K562 (cell line): Measurements from ENCODE around the gene ILF3. TPM values are rescaled to one million over a fixed set of nuclear protein-coding genes. Genes with fewer than 3 reads are reported as not detected.

Experiments
- EWSR1 ChIP-seq: fragments of 450-650 bp; IDR thresholded peaks from 2 replicates; pipeline ENCODE4 v1.6.1; 2018; ENCODE audit warnings: borderline replicate concordance, mild to moderate bottlenecking, low read depth, moderate library complexity; ENCODE audit not compliant: partially characterized antibody
- FOXJ3 ChIP-seq: sonication (generic); formaldehyde crosslinking; IDR thresholded peaks from 2 replicates; pipeline ENCODE4 v1.4.0; 2020; ENCODE audit warnings: mild to moderate bottlenecking, missing genetic modification reagents
- KAT2B ChIP-seq: IDR thresholded peaks from one replicate; pipeline ENCODE4 v1.6.1; 2012; ENCODE audit warnings: low read depth, mild to moderate bottlenecking, control low read depth, inconsistent platforms, low read length, moderate library complexity
- MAFG ChIP-seq: fragments of 450-650 bp; conservative IDR thresholded peaks from 2 replicates; pipeline ENCODE4 v1.6.1; 2016; ENCODE audit warnings: missing genetic modification characterization, missing compliant biosample characterization
- MYNN ChIP-seq, 2 experiments: sonication (generic); formaldehyde crosslinking in 1 of 2; IDR thresholded peaks; 2 replicates each; pipeline versions ENCODE4 v1.5.0 to v1.6.1; 2016 to 2020; ENCODE audit warnings: antibody characterized with exemption in 1 of 2, missing genetic modification reagents in 1 of 2
- NCOR1 ChIP-seq: fragments of 450-650 bp; IDR thresholded peaks from 2 replicates; pipeline ENCODE4 v1.6.1; 2016; ENCODE audit warnings: mild to moderate bottlenecking, moderate library complexity
- NEUROD1 ChIP-seq: fragments of 150-350 bp; IDR thresholded peaks from 2 replicates; pipeline ENCODE4 v1.6.1; 2014; ENCODE audit warnings: borderline replicate concordance, low read length, low read depth; ENCODE audit not compliant: partially characterized antibody
- PTTG1 ChIP-seq: fragments of 450-650 bp; IDR thresholded peaks from 2 replicates; pipeline ENCODE4 v1.6.1; 2016; ENCODE audit warnings: low read depth, mild to moderate bottlenecking, missing genetic modification characterization, missing compliant biosample characterization
- SETDB1 ChIP-seq: IDR thresholded peaks from one replicate; pipeline ENCODE4 v1.6.1; 2012; ENCODE audit warnings: low read length, control low read depth, inconsistent platforms
- TFAM ChIP-seq: fragments of 250-450 bp; sonication (Bioruptor Pico); conservative IDR thresholded peaks from 2 replicates; pipeline ENCODE4 v1.5.0; 2021; ENCODE audit warnings: mild to moderate bottlenecking, moderate library complexity
- ZNF124 ChIP-seq: sonication (generic); formaldehyde crosslinking; IDR thresholded peaks from 2 replicates; pipeline ENCODE4 v1.8.1; 2022; ENCODE audit warnings: missing genetic modification reagents
- ZNF197 ChIP-seq: fragments of 200-800 bp; sonication (Bioruptor generic); IDR thresholded peaks from 2 replicates; pipeline ENCODE4 v1.6.1; 2016; ENCODE audit warnings: low read depth, missing genetic modification characterization, missing compliant biosample characterization
- ZNF551 ChIP-seq: fragments of 250-450 bp; sonication (Bioruptor Pico); IDR thresholded peaks from 2 replicates; pipeline ENCODE4 v1.5.0; 2021; ENCODE audit warnings: mild to moderate bottlenecking, moderate library complexity
- ZNF707 ChIP-seq: fragments of 250-450 bp; sonication (Bioruptor Pico); conservative IDR thresholded peaks from 2 replicates; pipeline ENCODE4 v1.8.0; 2022; ENCODE audit warnings: inconsistent platforms, mild to moderate bottlenecking, moderate library complexity
- ZNF75A ChIP-seq: fragments of 450-650 bp; formaldehyde crosslinking; IDR thresholded peaks from 2 replicates; pipeline ENCODE4 v1.4.0; 2020; ENCODE audit warnings: mild to moderate bottlenecking
- ZNF76 ChIP-seq: fragments of 250-450 bp; sonication (Bioruptor Pico); IDR thresholded peaks from 2 replicates; pipeline ENCODE4 v1.4.0; 2020; ENCODE audit warnings: mild to moderate bottlenecking, moderate library complexity, borderline replicate concordance
- polyA plus RNA-seq, 8 experiments: library from polyadenylated mRNA; depleted of rRNA in 4 of 8; stranded (reverse) in 5 of 8; unstranded in 3 of 8; fragments of >200 nt; fragmentation: Nextera tagmentation in 2 of 8; fragmentation: Illumina TruSeq in 1 of 8; extraction: Ambion mirVana in 2 of 8; extraction: Trizol in 1 of 8; gene quantifications; 2 replicates each; pipeline versions ENCODE4 v1.2.1 to v1.2.3, GENCODE V29; 2011 to 2014; ENCODE audit warnings: inconsistent platforms in 1 of 8, missing spikeins in 1 of 8
- total RNA-seq, 7 experiments: library from RNA; depleted of rRNA in 6 of 7; stranded (reverse); fragments of >200 nt in 6 of 7; fragmentation: Illumina TruSeq in 2 of 7; extraction: Trizol in 2 of 7; gene quantifications; 2 replicates each; pipeline versions ENCODE4 v1.2.1 to v1.2.3, GENCODE V29; 2011 to 2021; ENCODE audit warnings: low replicate concordance in 1 of 7
- TF ChIP-seq, protein P1 (sequence below): sonication (generic); formaldehyde crosslinking; IDR thresholded peaks from 2 replicates; pipeline ENCODE4 v1.8.0; 2023; ENCODE audit warnings: missing genetic modification reagents, mild to moderate bottlenecking, borderline replicate concordance
- TF ChIP-seq, protein P2 (sequence below): sonication (generic); formaldehyde crosslinking; IDR thresholded peaks from 2 replicates; pipeline ENCODE4 v1.8.0; 2022; ENCODE audit warnings: mild to moderate bottlenecking, missing genetic modification reagents

Gene ILF3
- total and polyA plus RNA-seq, 9 of the 15 experiments (the other 6 are each of a cell fraction or from before 2014, with no cell fraction given) = 26.0 to 453 (median 175) TPM

DNA sequence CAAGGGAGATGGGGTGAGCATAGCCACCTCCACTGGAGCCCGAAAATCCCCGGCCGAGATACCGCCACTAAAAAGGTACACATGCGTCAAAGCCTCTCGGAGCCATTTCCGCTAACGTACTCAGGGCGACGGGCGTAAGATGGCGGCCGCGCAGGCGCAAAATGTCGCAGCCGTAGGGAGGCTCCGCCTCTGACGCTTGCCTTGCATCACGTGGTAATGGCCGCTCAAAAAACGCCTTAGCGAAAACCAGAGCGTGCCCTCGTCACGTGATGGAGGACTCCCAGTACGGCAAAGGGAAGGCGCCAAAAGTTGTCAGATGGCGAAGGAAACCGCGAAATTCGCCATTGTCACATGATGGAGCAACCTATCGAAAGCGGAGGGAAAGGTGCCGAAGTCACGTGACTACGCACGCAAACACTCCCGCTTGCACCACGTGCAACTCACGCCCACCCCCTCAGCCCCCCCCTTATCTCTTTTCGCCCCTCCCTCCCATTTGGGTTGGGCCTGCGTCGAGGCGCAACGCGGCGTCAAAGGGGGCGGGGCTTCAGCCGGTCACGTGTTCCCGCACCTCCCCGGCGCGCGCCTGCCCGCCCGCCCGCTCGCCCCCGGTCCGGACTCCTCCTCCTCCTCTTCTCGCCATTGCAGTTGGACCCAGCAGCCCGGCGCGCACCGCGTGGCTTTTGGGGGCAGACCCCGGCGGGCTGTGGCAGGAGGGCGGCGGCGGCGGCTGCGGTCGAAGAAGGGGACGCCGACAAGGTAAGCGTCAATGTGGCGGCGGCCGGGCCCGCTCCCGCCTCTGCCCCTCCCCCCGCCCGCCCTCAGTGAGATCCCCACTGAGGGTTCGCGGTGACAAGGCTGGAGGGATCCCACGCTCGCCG, at the start of gene ILF3 (continued):
- TF ChIP-seq MYNN (IDR thresholded peaks at IDR 0.05) (0 out of 2 replicates have a peak, but pooled peaks have one; percentile 24), MYNN (CRISPR knock-in tag; IDR thresholded peaks at IDR 0.05) (no peak), PTTG1 (tag) (no peak), SETDB1 (peak; percentile 50), TFAM (no peak), ZNF75A (CRISPR knock-in tag) (0 out of 2 replicates have a peak, but pooled peaks have one; percentile 50), ZNF76 (CRISPR knock-in tag) (peak; percentile 78; the same call in 1 of the 2 replicates), ZNF124 (no peak), FOXJ3 (CRISPR knock-in tag) (no peak), NEUROD1 (peak; percentile 93), NCOR1 (no peak), ZNF197 (peak; percentile 67; the same call in 1 of the 2 replicates), ZNF551 (CRISPR knock-in tag) (no peak), KAT2B (no peak), ZNF707 (CRISPR knock-in tag) (0 out of 2 replicates have a peak, but pooled peaks have one; percentile 58), MAFG (no peak), EWSR1 (no peak)
- TF ChIP-seq, protein P1, sequence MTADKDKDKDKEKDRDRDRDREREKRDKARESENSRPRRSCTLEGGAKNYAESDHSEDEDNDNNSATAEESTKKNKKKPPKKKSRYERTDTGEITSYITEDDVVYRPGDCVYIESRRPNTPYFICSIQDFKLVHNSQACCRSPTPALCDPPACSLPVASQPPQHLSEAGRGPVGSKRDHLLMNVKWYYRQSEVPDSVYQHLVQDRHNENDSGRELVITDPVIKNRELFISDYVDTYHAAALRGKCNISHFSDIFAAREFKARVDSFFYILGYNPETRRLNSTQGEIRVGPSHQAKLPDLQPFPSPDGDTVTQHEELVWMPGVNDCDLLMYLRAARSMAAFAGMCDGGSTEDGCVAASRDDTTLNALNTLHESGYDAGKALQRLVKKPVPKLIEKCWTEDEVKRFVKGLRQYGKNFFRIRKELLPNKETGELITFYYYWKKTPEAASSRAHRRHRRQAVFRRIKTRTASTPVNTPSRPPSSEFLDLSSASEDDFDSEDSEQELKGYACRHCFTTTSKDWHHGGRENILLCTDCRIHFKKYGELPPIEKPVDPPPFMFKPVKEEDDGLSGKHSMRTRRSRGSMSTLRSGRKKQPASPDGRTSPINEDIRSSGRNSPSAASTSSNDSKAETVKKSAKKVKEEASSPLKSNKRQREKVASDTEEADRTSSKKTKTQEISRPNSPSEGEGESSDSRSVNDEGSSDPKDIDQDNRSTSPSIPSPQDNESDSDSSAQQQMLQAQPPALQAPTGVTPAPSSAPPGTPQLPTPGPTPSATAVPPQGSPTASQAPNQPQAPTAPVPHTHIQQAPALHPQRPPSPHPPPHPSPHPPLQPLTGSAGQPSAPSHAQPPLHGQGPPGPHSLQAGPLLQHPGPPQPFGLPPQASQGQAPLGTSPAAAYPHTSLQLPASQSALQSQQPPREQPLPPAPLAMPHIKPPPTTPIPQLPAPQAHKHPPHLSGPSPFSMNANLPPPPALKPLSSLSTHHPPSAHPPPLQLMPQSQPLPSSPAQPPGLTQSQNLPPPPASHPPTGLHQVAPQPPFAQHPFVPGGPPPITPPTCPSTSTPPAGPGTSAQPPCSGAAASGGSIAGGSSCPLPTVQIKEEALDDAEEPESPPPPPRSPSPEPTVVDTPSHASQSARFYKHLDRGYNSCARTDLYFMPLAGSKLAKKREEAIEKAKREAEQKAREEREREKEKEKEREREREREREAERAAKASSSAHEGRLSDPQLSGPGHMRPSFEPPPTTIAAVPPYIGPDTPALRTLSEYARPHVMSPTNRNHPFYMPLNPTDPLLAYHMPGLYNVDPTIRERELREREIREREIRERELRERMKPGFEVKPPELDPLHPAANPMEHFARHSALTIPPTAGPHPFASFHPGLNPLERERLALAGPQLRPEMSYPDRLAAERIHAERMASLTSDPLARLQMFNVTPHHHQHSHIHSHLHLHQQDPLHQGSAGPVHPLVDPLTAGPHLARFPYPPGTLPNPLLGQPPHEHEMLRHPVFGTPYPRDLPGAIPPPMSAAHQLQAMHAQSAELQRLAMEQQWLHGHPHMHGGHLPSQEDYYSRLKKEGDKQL = no peak
- TF ChIP-seq, protein P2, sequence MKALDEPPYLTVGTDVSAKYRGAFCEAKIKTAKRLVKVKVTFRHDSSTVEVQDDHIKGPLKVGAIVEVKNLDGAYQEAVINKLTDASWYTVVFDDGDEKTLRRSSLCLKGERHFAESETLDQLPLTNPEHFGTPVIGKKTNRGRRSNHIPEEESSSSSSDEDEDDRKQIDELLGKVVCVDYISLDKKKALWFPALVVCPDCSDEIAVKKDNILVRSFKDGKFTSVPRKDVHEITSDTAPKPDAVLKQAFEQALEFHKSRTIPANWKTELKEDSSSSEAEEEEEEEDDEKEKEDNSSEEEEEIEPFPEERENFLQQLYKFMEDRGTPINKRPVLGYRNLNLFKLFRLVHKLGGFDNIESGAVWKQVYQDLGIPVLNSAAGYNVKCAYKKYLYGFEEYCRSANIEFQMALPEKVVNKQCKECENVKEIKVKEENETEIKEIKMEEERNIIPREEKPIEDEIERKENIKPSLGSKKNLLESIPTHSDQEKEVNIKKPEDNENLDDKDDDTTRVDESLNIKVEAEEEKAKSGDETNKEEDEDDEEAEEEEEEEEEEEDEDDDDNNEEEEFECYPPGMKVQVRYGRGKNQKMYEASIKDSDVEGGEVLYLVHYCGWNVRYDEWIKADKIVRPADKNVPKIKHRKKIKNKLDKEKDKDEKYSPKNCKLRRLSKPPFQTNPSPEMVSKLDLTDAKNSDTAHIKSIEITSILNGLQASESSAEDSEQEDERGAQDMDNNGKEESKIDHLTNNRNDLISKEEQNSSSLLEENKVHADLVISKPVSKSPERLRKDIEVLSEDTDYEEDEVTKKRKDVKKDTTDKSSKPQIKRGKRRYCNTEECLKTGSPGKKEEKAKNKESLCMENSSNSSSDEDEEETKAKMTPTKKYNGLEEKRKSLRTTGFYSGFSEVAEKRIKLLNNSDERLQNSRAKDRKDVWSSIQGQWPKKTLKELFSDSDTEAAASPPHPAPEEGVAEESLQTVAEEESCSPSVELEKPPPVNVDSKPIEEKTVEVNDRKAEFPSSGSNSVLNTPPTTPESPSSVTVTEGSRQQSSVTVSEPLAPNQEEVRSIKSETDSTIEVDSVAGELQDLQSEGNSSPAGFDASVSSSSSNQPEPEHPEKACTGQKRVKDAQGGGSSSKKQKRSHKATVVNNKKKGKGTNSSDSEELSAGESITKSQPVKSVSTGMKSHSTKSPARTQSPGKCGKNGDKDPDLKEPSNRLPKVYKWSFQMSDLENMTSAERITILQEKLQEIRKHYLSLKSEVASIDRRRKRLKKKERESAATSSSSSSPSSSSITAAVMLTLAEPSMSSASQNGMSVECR = peak; percentile 92
